H9 (cell line): ENCODE data around the gene OR10H1. TPM values are rescaled to one million over a fixed set of nuclear protein-coding genes. Genes with fewer than 3 reads are reported as not detected.
"Not testable (repeated sequence)": the region's sequence is repeated elsewhere in the genome, so short reads cannot be mapped to it uniquely, and the experiment has no call there.

ENCODE experiments used
- DNase-seq: peaks from one replicate; pipeline ENCODE4 v3.0.0-alpha.2; 2017
- H2AFZ ChIP-seq: one replicate; pipeline ENCODE4 v1.6.1; 2013; ENCODE audit warnings: mild to moderate bottlenecking, low read length, control low read depth, moderate library complexity
- H2AK5ac ChIP-seq: 2 replicates; pipeline ENCODE4 v1.6.1; 2013; ENCODE audit warnings: low read length, control low read depth, mixed read lengths; ENCODE audit not compliant: insufficient read length
- H2BK120ac ChIP-seq: one replicate; pipeline ENCODE4 v1.6.1; 2013; ENCODE audit warnings: low read depth, mild to moderate bottlenecking, low read length, control low read depth, inconsistent platforms; ENCODE audit not compliant: poor library complexity, severe bottlenecking
- H2BK12ac ChIP-seq: 2 replicates; pipeline ENCODE4 v1.6.1; 2013; ENCODE audit warnings: low read length, control low read depth, mixed read lengths, low read depth; ENCODE audit not compliant: insufficient read length
- H2BK15ac ChIP-seq: 2 replicates; pipeline ENCODE4 v1.6.1; 2013; ENCODE audit warnings: low read depth, low read length, control low read depth
- H2BK20ac ChIP-seq: one replicate; pipeline ENCODE4 v1.6.1; 2013; ENCODE audit warnings: low read depth, mild to moderate bottlenecking, low read length, control low read depth, inconsistent platforms; ENCODE audit not compliant: poor library complexity, severe bottlenecking
- H2BK5ac ChIP-seq: 2 replicates; pipeline ENCODE4 v1.6.1; 2013; ENCODE audit warnings: low read length, control low read depth, mixed read lengths; ENCODE audit not compliant: insufficient read length
- H3K14ac ChIP-seq: 2 replicates; pipeline ENCODE4 v1.6.1; 2013; ENCODE audit warnings: low read length, control low read depth; ENCODE audit not compliant: insufficient read depth
- H3K18ac ChIP-seq: 2 replicates; pipeline ENCODE4 v1.6.1; 2013; ENCODE audit warnings: low read depth, mild to moderate bottlenecking, mixed read lengths, low read length, control low read depth; ENCODE audit not compliant: insufficient read length
- H3K23ac ChIP-seq: 2 replicates; pipeline ENCODE4 v1.6.1; 2013; ENCODE audit warnings: low read length, control low read depth, mixed read lengths, low read depth; ENCODE audit not compliant: insufficient read length
- H3K23me2 ChIP-seq: 2 replicates; pipeline ENCODE4 v1.6.1; 2013; ENCODE audit warnings: low read depth, mild to moderate bottlenecking, mixed read lengths, low read length, control low read depth; ENCODE audit not compliant: insufficient read length, poor library complexity, severe bottlenecking
- H3K27ac ChIP-seq: 2 replicates; pipeline ENCODE4 v1.5.1; 2013; ENCODE audit warnings: low read length, control low read depth, mixed read lengths, low read depth; ENCODE audit not compliant: insufficient read length
- H3K27me3 ChIP-seq: 2 replicates; pipeline ENCODE4 v1.6.1; 2013; ENCODE audit warnings: low read length, control low read depth, inconsistent platforms; ENCODE audit not compliant: insufficient read depth
- H3K4ac ChIP-seq: 2 replicates; pipeline ENCODE4 v1.6.1; 2013; ENCODE audit warnings: low read depth, mild to moderate bottlenecking, control low read depth, inconsistent platforms, low read length, moderate library complexity
- H3K4me1 ChIP-seq: 2 replicates; pipeline ENCODE4 v1.6.1; 2013; ENCODE audit warnings: low read length, control low read depth, inconsistent platforms; ENCODE audit not compliant: insufficient read depth
- H3K4me2 ChIP-seq: 2 replicates; pipeline ENCODE4 v1.6.1; 2013; ENCODE audit warnings: low read length, control low read depth, mixed read lengths; ENCODE audit not compliant: insufficient read length, insufficient read depth
- H3K56ac ChIP-seq: 2 replicates; pipeline ENCODE4 v1.6.1; 2013; ENCODE audit warnings: low read depth, mild to moderate bottlenecking, mixed read lengths, low read length, control low read depth; ENCODE audit not compliant: insufficient read length
- H3K79me1 ChIP-seq: 2 replicates; pipeline ENCODE4 v1.6.1; 2013; ENCODE audit warnings: low read depth, mild to moderate bottlenecking, moderate library complexity, low read length, control low read depth, inconsistent platforms; ENCODE audit not compliant: insufficient read depth, poor library complexity, severe bottlenecking
- H3K79me2 ChIP-seq: 2 replicates; pipeline ENCODE4 v1.6.1; 2013; ENCODE audit warnings: low read length, control low read depth, inconsistent platforms; ENCODE audit not compliant: insufficient read depth
- H3K9ac ChIP-seq: 2 replicates; pipeline ENCODE4 v1.6.1; 2013; ENCODE audit warnings: low read length, control low read depth, mixed read lengths; ENCODE audit not compliant: insufficient read length; ENCODE audit errors: extremely low read depth
- H3K9me3 ChIP-seq: one replicate; pipeline ENCODE4 v1.6.1; 2013; ENCODE audit warnings: low read depth, low read length, inconsistent platforms; ENCODE audit not compliant: control insufficient read depth
- H3T11ph ChIP-seq: one replicate; pipeline ENCODE4 v1.6.1; 2013; ENCODE audit warnings: mild to moderate bottlenecking, low read length, control low read depth, inconsistent platforms
- H4K20me1 ChIP-seq: one replicate; pipeline ENCODE4 v1.6.1; 2013; ENCODE audit not compliant: control insufficient read depth, insufficient read length, insufficient read depth
- H4K5ac ChIP-seq: 2 replicates; pipeline ENCODE4 v1.6.1; 2013; ENCODE audit warnings: low read depth, mild to moderate bottlenecking, mixed read lengths, low read length, control low read depth; ENCODE audit not compliant: insufficient read length
- H4K8ac ChIP-seq: replicated peaks from 2 replicates; pipeline ENCODE4 v1.6.1; 2013; ENCODE audit warnings: low read length, control low read depth, mixed read lengths, low read depth; ENCODE audit not compliant: insufficient read length
- H4K91ac ChIP-seq: 2 replicates; pipeline ENCODE4 v1.6.1; 2013; ENCODE audit warnings: low read depth, mild to moderate bottlenecking, moderate library complexity, mixed read lengths, low read length, control low read depth; ENCODE audit not compliant: insufficient read length
- H3K27ac Mint-ChIP-seq, 3 experiments: 2 replicates in 2 of 3; 3 replicates in 1 of 3; pipeline ENCODE4 v1.8.0; 2020 to 2021; ENCODE audit warnings: mixed read lengths in 3 of 3, mild to moderate bottlenecking in 1 of 3, moderate library complexity in 1 of 3
- H3K27me3 Mint-ChIP-seq: 2 replicates; pipeline ENCODE4 v1.8.0; 2021; ENCODE audit warnings: low read depth, mild to moderate bottlenecking, moderate library complexity, mixed read lengths
- H3K36me3 Mint-ChIP-seq, 3 experiments: 2 replicates in 2 of 3; 3 replicates in 1 of 3; pipeline ENCODE4 v1.8.0; 2020 to 2021; ENCODE audit warnings: low read depth in 3 of 3, mixed read lengths in 3 of 3; ENCODE audit not compliant: insufficient read depth in 1 of 3
- H3K4me1 Mint-ChIP-seq, 2 experiments: 2 replicates each; pipeline ENCODE4 v1.8.0; 2020; ENCODE audit warnings: mixed read lengths in 2 of 2
- H3K4me3 Mint-ChIP-seq, 2 experiments: 2 replicates in 1 of 2; 3 replicates in 1 of 2; pipeline ENCODE4 v1.8.0; 2020 to 2021; ENCODE audit warnings: mild to moderate bottlenecking in 2 of 2, mixed read lengths in 2 of 2, moderate library complexity in 1 of 2
- H3K9me3 Mint-ChIP-seq, 2 experiments: 2 replicates in 1 of 2; 3 replicates in 1 of 2; pipeline ENCODE4 v1.8.0; 2020; ENCODE audit warnings: mild to moderate bottlenecking in 2 of 2, mixed read lengths in 2 of 2, moderate library complexity in 1 of 2
- WGBS: extraction: QIAGEN DNeasy Blood & Tissue Kit; methylation state at CpG from one replicate; pipeline ENCODE4 v1.1.7; 2013; ENCODE audit warnings: missing lambda C conversion rate, low lambda C conversion rate, mixed read lengths; ENCODE audit not compliant: insufficient read length; ENCODE audit errors: extremely low coverage; 5-methylcytosine and 5-hydroxymethylcytosine counted together
- total RNA-seq: library from RNA; stranded (reverse); gene quantifications from 2 replicates; pipeline ENCODE4 v1.2.1, GENCODE V29; 2021
- TF ChIP-seq, protein P1 (sequence below): fragments of 200-600 bp; sonication (generic); conservative IDR thresholded peaks from 3 replicates; pipeline ENCODE4 v1.8.0; 2021; ENCODE audit warnings: antibody characterized with exemption, mild to moderate bottlenecking

OR10H1 gene
- total RNA-seq, 1 experiment from 2014 or later, result not detected

GRCh38 chr19:15836330-15837220 is 21.1 kb upstream of the OR10H1 start:
- H3K4me1 ChIP-seq, result no peaks in the 10 kb centered on the region
- peaks cover 42 to 44% of the 10 kb centered on the region in 2 experiments for H3K9me3 Mint-ChIP-seq

GRCh38 chr19:15835565-15836329 is 20.3 kb upstream of the OR10H1 start:
- H3K9ac ChIP-seq, H3K79me1 ChIP-seq, H2AK5ac ChIP-seq, H3K56ac ChIP-seq, H3K27me3 ChIP-seq, H2BK12ac ChIP-seq, H3K79me2 ChIP-seq, H4K5ac ChIP-seq, H3K27me3 Mint-ChIP-seq, H3K4me2 ChIP-seq, H4K8ac ChIP-seq, H2BK15ac ChIP-seq, H2BK20ac ChIP-seq, H2BK5ac ChIP-seq, H3K14ac ChIP-seq, H3T11ph ChIP-seq, H4K91ac ChIP-seq, H3K4me3 Mint-ChIP-seq, H3K23ac ChIP-seq, H2BK120ac ChIP-seq, DNase-seq, H3K18ac ChIP-seq, H3K27ac Mint-ChIP-seq, H3K4me1 Mint-ChIP-seq, H4K20me1 ChIP-seq, H3K4me1 ChIP-seq, H3K4ac ChIP-seq, H2AFZ ChIP-seq, H3K23me2 ChIP-seq, H3K27ac ChIP-seq: not testable (repeated sequence)
- WGBS, result no CpG with 5 or more reads among the region's 11 CpGs
- Mint-ChIP-seq H3K36me3 (peaks cover 8 to 20% (median 11%) of the 10 kb centered on the region in 3 experiments), H3K9me3 (peaks cover 36 to 39% of the 10 kb centered on the region in 2 experiments)
- peaks cover 74% of the 10 kb centered on the region for H3K9me3 ChIP-seq

More at GRCh38 chr19:15836330-15837220, 21.1 kb upstream of the OR10H1 start:
- no CpG with 5 or more reads among the region's 65 CpGs for WGBS
- Histone ChIP-seq H2BK5ac (no peak overlapping the region), H2BK12ac (no peak overlapping the region), H2BK15ac (no peak overlapping the region), H3K56ac (no peak overlapping the region), H3K18ac (no peak overlapping the region), H3T11ph (no peak overlapping the region), H2BK20ac (no peak overlapping the region), H4K91ac (no peak overlapping the region), H3K23me2 (no peaks in the 10 kb centered on the region), H3K9ac (no peak overlapping the region), H4K8ac (no peak overlapping the region), H3K27me3 (no peaks in the 10 kb centered on the region), H2AFZ (no peak overlapping the region), H3K27ac (no peak overlapping the region), H3K79me1 (no peaks in the 10 kb centered on the region), H4K20me1 (no peaks in the 10 kb centered on the region), H4K5ac (no peak overlapping the region), H3K23ac (no peak overlapping the region), H2AK5ac (no peak overlapping the region), H3K4me2 (no peak overlapping the region), H3K79me2 (no peaks in the 10 kb centered on the region), H3K9me3 (peaks cover 74% of the 10 kb centered on the region), H3K14ac (no peak overlapping the region), H3K4ac (no peak overlapping the region), H2BK120ac (no peak overlapping the region)
- TF ChIP-seq, protein P1, sequence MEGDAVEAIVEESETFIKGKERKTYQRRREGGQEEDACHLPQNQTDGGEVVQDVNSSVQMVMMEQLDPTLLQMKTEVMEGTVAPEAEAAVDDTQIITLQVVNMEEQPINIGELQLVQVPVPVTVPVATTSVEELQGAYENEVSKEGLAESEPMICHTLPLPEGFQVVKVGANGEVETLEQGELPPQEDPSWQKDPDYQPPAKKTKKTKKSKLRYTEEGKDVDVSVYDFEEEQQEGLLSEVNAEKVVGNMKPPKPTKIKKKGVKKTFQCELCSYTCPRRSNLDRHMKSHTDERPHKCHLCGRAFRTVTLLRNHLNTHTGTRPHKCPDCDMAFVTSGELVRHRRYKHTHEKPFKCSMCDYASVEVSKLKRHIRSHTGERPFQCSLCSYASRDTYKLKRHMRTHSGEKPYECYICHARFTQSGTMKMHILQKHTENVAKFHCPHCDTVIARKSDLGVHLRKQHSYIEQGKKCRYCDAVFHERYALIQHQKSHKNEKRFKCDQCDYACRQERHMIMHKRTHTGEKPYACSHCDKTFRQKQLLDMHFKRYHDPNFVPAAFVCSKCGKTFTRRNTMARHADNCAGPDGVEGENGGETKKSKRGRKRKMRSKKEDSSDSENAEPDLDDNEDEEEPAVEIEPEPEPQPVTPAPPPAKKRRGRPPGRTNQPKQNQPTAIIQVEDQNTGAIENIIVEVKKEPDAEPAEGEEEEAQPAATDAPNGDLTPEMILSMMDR, result no peak
- H3K27me3 Mint-ChIP-seq, result peaks cover 4% of the 10 kb centered on the region
- no peaks in the 10 kb centered on the region for H3K4me1 Mint-ChIP-seq
- H3K36me3 Mint-ChIP-seq, result peaks cover 8 to 18% (median 11%) of the 10 kb centered on the region in 3 experiments
- no peak overlapping the region for H3K27ac Mint-ChIP-seq
- DNase-seq, result no peak
- no peak overlapping the region for H3K4me3 Mint-ChIP-seq
